HFF-Myc (cell line): ENCODE results near the gene PDXK.

Experiments
- DNase-seq: peaks from one replicate; pipeline ENCODE4 v3.0.0-alpha.2; 2011; ENCODE audit warnings: low read depth; ENCODE audit errors: extremely low read depth
- H3K4me3 ChIP-seq: replicated peaks from 2 replicates; pipeline ENCODE4 v1.5.1; 2011; ENCODE audit warnings: low read depth, mild to moderate bottlenecking, control low read depth, low read length
- CTCF ChIP-seq: IDR thresholded peaks from 2 replicates; pipeline ENCODE4 v1.5.1; 2012; ENCODE audit warnings: mild to moderate bottlenecking, low read depth, low read length, control low read depth; ENCODE audit errors: missing control alignments

PDXK gene

GRCh38 chr21:43766734-43767497, 48.0 kb downstream of the PDXK start:
- no peak overlapping the region for H3K4me3 ChIP-seq
- DNase-seq, result no peak
- no peak for TF ChIP-seq CTCF

GRCh38 chr21:43767498-43767983, 48.6 kb downstream of the PDXK start:
- no peak for TF ChIP-seq CTCF
- no peak overlapping the region for H3K4me3 ChIP-seq
- no peak for DNase-seq

- no peak for TF ChIP-seq CTCF
- H3K4me3 ChIP-seq, result no peak overlapping the region
- peak; percentile 43 for DNase-seq
These were observed 49.3 kb downstream of the PDXK start for GRCh38 chr21:43767984-43768867.

GRCh38 chr21:43768868-43769167, 49.9 kb downstream of the PDXK start:
- H3K4me3 ChIP-seq, result no peak overlapping the region
- TF ChIP-seq CTCF, result no peak

GRCh38 chr21:43769325-43769958, 50.5 kb downstream of the PDXK start:
- H3K4me3 ChIP-seq, result no peak overlapping the region
- no peak for DNase-seq
- no peak for TF ChIP-seq CTCF

More at GRCh38 chr21:43768868-43769167, 49.9 kb downstream of the PDXK start:
- no peak for DNase-seq

- no peak for TF ChIP-seq CTCF
- DNase-seq, result no peak
- no peak overlapping the region for H3K4me3 ChIP-seq
These were observed 51.2 kb downstream of the PDXK start for GRCh38 chr21:43770066-43770655.
